H1 (cell line): ENCODE results near the gene SHQ1. TPM values are rescaled to one million over a fixed set of nuclear protein-coding genes. Genes with fewer than 3 reads are reported as not detected.

Source experiments
- POU5F1 ChIP-seq: IDR thresholded peaks from 2 replicates; pipeline ENCODE4 v1.6.1; 2011; ENCODE audit warnings: low read depth, mild to moderate bottlenecking, low read length, moderate library complexity
- RBBP5 ChIP-seq: IDR thresholded peaks from 2 replicates; pipeline ENCODE4 v1.7.1; 2012; ENCODE audit warnings: low read depth, mild to moderate bottlenecking, inconsistent platforms, low read length, moderate library complexity, borderline replicate concordance
- RNF2 ChIP-seq: fragments of 200-900, 300-1000 bp; sonication (generic); IDR thresholded peaks from 2 replicates; pipeline ENCODE4 v1.7.1; 2016; ENCODE audit warnings: borderline replicate concordance, low read depth, mild to moderate bottlenecking, antibody characterized with exemption, low read length; ENCODE audit not compliant: poor library complexity, severe bottlenecking; ENCODE audit errors: missing control alignments
- SIN3A ChIP-seq, 2 experiments: IDR thresholded peaks in 1 of 2; conservative IDR thresholded peaks in 1 of 2; 2 replicates each; pipeline ENCODE4 v1.6.1; 2011 to 2012; ENCODE audit warnings: low read length in 2 of 2, improper control_type of control experiment in 1 of 2, low read depth in 1 of 2, mild to moderate bottlenecking in 1 of 2
- polyA plus RNA-seq, 7 experiments: library from polyadenylated mRNA; depleted of rRNA in 3 of 7; stranded (reverse) in 5 of 7; unstranded in 2 of 7; fragments of >200 nt in 5 of 7; fragments of 200-250 nt in 2 of 7; gene quantifications; 1 replicate in 5 of 7; 2 replicates in 1 of 7; 4 replicates in 1 of 7; pipeline versions ENCODE4 v1.2.1 to v1.2.3, GENCODE V29; 2011 to 2013; ENCODE audit warnings: missing spikeins in 2 of 7, mixed read lengths in 2 of 7
- total RNA-seq: library from RNA; stranded (reverse); fragmentation: NEBNext Ultra II Directional; extraction: Animal tissue kit (Norgen Biotek cat#: 25700); gene quantifications from 2 replicates; pipeline ENCODE4 v1.2.1, GENCODE V29; 2021

Gene SHQ1
- total and polyA plus RNA-seq, 2 of the 8 experiments (the other 6 are each of a cell fraction or from before 2014, with no cell fraction given) = 10.7 to 34.4 TPM

- TF ChIP-seq RNF2 = no peak
- TF ChIP-seq SIN3A (conservative IDR thresholded peaks at IDR 0.05 in 1 of 2, IDR thresholded peaks at IDR 0.05 in 1 of 2; ENCODE audit: low read depth in 1 of 2, low read length in 2 of 2) = no peak
- no peak for TF ChIP-seq POU5F1
- TF ChIP-seq RBBP5 = no peak
- TF ChIP-seq, all 59 proteins: peak for 0
These were observed 57.1 kb downstream of the SHQ1 start (continued) for GRCh38 chr3:72791161-72791560.
